T-helper 1 cell treated with Interleukin-12 subunit alpha and Interleukin-12 subunit beta and Interleukin-4 antibody, amounts not matched to agents 30 μg/mL and 1 μg/mL, for 36 hours (primary cell): ENCODE data around the gene PPAN.
A peak's percentile ranks its signal among the peaks of the same experiment; 100 is the strongest.

Source experiments
- H3K27ac Mint-ChIP-seq: one replicate; pipeline ENCODE4 v1.8.0; 2021; ENCODE audit warnings: mild to moderate bottlenecking, mixed read lengths
- H3K27me3 Mint-ChIP-seq: one replicate; pipeline ENCODE4 v1.8.0; 2021; ENCODE audit warnings: low read depth, mixed read lengths
- H3K36me3 Mint-ChIP-seq: one replicate; pipeline ENCODE4 v1.8.0; 2021; ENCODE audit warnings: low read depth, mixed read lengths
- H3K4me1 Mint-ChIP-seq: one replicate; pipeline ENCODE4 v1.8.0; 2021; ENCODE audit warnings: low read depth, mixed read lengths
- H3K4me3 Mint-ChIP-seq: one replicate; pipeline ENCODE4 v1.8.0; 2021; ENCODE audit warnings: mild to moderate bottlenecking, moderate library complexity, mixed read lengths
- H3K9me3 Mint-ChIP-seq: one replicate; pipeline ENCODE4 v1.8.0; 2021; ENCODE audit warnings: mixed read lengths

PPAN gene

GRCh38 chr19:10104665-10105508 is 1.3 kb upstream of the PPAN start:
- H3K4me3 Mint-ChIP-seq = peak overlapping the region; percentile 87
- H3K27me3 Mint-ChIP-seq = no peaks in the 10 kb centered on the region
- H3K36me3 Mint-ChIP-seq = peaks cover 17% of the 10 kb centered on the region
- peaks cover 42% of the 10 kb centered on the region for H3K4me1 Mint-ChIP-seq
- no peaks in the 10 kb centered on the region for H3K9me3 Mint-ChIP-seq
- peak overlapping the region; percentile 98 for H3K27ac Mint-ChIP-seq

- H3K4me1 Mint-ChIP-seq = peaks cover 40% of the 10 kb centered on the region
- H3K27ac Mint-ChIP-seq = peak overlapping the region; percentile 98
- peaks cover 22% of the 10 kb centered on the region for H3K36me3 Mint-ChIP-seq
- H3K27me3 Mint-ChIP-seq = no peaks in the 10 kb centered on the region
- H3K4me3 Mint-ChIP-seq = peak overlapping the region; percentile 87
- no peaks in the 10 kb centered on the region for H3K9me3 Mint-ChIP-seq
These were observed 558 bp upstream of the PPAN start for GRCh38 chr19:10105509-10106099.

GRCh38 chr19:10107254-10107653 is 1.1 kb downstream of the PPAN start:
- H3K27me3 Mint-ChIP-seq = no peaks in the 10 kb centered on the region
- peak overlapping the region; percentile 82 for H3K27ac Mint-ChIP-seq
- peak overlapping the region; percentile 87 for H3K4me3 Mint-ChIP-seq
- no peaks in the 10 kb centered on the region for H3K9me3 Mint-ChIP-seq
- H3K36me3 Mint-ChIP-seq = peaks cover 27% of the 10 kb centered on the region
- peaks cover 44% of the 10 kb centered on the region for H3K4me1 Mint-ChIP-seq

- Mint-ChIP-seq H3K36me3 (peaks cover 29% of the 10 kb centered on the region), H3K27me3 (no peaks in the 10 kb centered on the region), H3K4me1 (peaks cover 47% of the 10 kb centered on the region), H3K27ac (peak overlapping the region; percentile 82), H3K9me3 (no peaks in the 10 kb centered on the region), H3K4me3 (peak overlapping the region; percentile 87)
These were observed 1.7 kb downstream of the PPAN start for GRCh38 chr19:10107817-10108367.

- no peak overlapping the region for H3K27ac Mint-ChIP-seq
- no peaks in the 10 kb centered on the region for H3K9me3 Mint-ChIP-seq
- H3K36me3 Mint-ChIP-seq = peaks cover 31% of the 10 kb centered on the region
- peaks cover 43% of the 10 kb centered on the region for H3K4me1 Mint-ChIP-seq
- peak overlapping the region; percentile 28 for H3K4me3 Mint-ChIP-seq
- no peaks in the 10 kb centered on the region for H3K27me3 Mint-ChIP-seq
These were observed 3.4 kb downstream of the PPAN start for GRCh38 chr19:10109528-10109927.

GRCh38 chr19:10110076-10110971 is 4.2 kb downstream of the PPAN start:
- Mint-ChIP-seq H3K27ac (no peak overlapping the region), H3K27me3 (no peaks in the 10 kb centered on the region), H3K36me3 (peaks cover 31% of the 10 kb centered on the region), H3K4me1 (peaks cover 35% of the 10 kb centered on the region), H3K4me3 (no peak overlapping the region), H3K9me3 (no peaks in the 10 kb centered on the region)

GRCh38 chr19:10110972-10111317 is 4.8 kb downstream of the PPAN start:
- no peak overlapping the region for H3K4me3 Mint-ChIP-seq
- H3K27me3 Mint-ChIP-seq = no peaks in the 10 kb centered on the region
- H3K4me1 Mint-ChIP-seq = peaks cover 29% of the 10 kb centered on the region
- H3K36me3 Mint-ChIP-seq = peaks cover 32% of the 10 kb centered on the region
- H3K27ac Mint-ChIP-seq = no peak overlapping the region
- no peaks in the 10 kb centered on the region for H3K9me3 Mint-ChIP-seq

GRCh38 chr19:10111405-10111811 is 5.2 kb downstream of the PPAN start, which contains the start of gene P2RY11:
TSS of gene P2RY11 (plus strand) at chr19:10111693. CDS start at chr19:10111722, 29 bp downstream.
- Mint-ChIP-seq H3K27ac (peak within 1 kb of the TSS; percentile 84), H3K4me1 (peaks cover 31% of the 10 kb centered on the region), H3K36me3 (peaks cover 37% of the 10 kb centered on the region), H3K27me3 (no peaks in the 10 kb centered on the region), H3K9me3 (no peaks in the 10 kb centered on the region), H3K4me3 (peak within 1 kb of the TSS; percentile 42)

GRCh38 chr19:10112037-10112761 is 6.0 kb downstream of the PPAN start:
- H3K9me3 Mint-ChIP-seq = no peaks in the 10 kb centered on the region
- peaks cover 26% of the 10 kb centered on the region for H3K4me1 Mint-ChIP-seq
- H3K27me3 Mint-ChIP-seq = no peaks in the 10 kb centered on the region
- peaks cover 33% of the 10 kb centered on the region for H3K36me3 Mint-ChIP-seq
- H3K27ac Mint-ChIP-seq = peak overlapping the region; percentile 84
- H3K4me3 Mint-ChIP-seq = peak overlapping the region; percentile 42

GRCh38 chr19:10112895-10113591 is 6.9 kb downstream of the PPAN start:
- Mint-ChIP-seq H3K4me1 (peaks cover 23% of the 10 kb centered on the region), H3K27ac (peak overlapping the region; percentile 84), H3K4me3 (no peak overlapping the region), H3K36me3 (peaks cover 31% of the 10 kb centered on the region), H3K27me3 (no peaks in the 10 kb centered on the region), H3K9me3 (no peaks in the 10 kb centered on the region)

GRCh38 chr19:10113592-10113963 is 7.4 kb downstream of the PPAN start:
- Mint-ChIP-seq H3K9me3 (no peaks in the 10 kb centered on the region), H3K27ac (no peak overlapping the region), H3K36me3 (peaks cover 31% of the 10 kb centered on the region), H3K4me1 (peaks cover 23% of the 10 kb centered on the region), H3K4me3 (no peak overlapping the region), H3K27me3 (no peaks in the 10 kb centered on the region)

GRCh38 chr19:10113964-10114650 is 7.9 kb downstream of the PPAN start:
- Mint-ChIP-seq H3K9me3 (no peaks in the 10 kb centered on the region), H3K4me3 (no peak overlapping the region), H3K27ac (no peak overlapping the region), H3K4me1 (peaks cover 27% of the 10 kb centered on the region), H3K36me3 (peaks cover 28% of the 10 kb centered on the region), H3K27me3 (no peaks in the 10 kb centered on the region)
